ENCODE data around the gene ATP2A1. TPM values are rescaled to one million over a fixed set of nuclear protein-coding genes. Genes with fewer than 3 reads are reported as not detected.
"Not testable (repeated sequence)": the region's sequence is repeated elsewhere in the genome, so short reads cannot be mapped to it uniquely, and the experiment has no call there.

ATP2A1 gene
- total and polyA plus RNA-seq, 4 donors, result 0.34 to 0.92 (median 0.44) TPM

- 94 to 95% methylated on average over 6 of the region's 6 CpGs for WGBS, 2 donors
- no peak overlapping the region for H3K9ac ChIP-seq (ENCODE audit: insufficient read depth in 1 of 2, low read length in 2 of 2)
- no peak for DNase-seq
These were observed 5.8 kb downstream of the ATP2A1 start for GRCh38 chr16:28884045-28884444.

GRCh38 chr16:28886945-28887344 lies 8.7 kb downstream of the ATP2A1 start:
- TF ChIP-seq CTCF (IDR thresholded peaks at IDR 0.05; ENCODE audit: control extremely low read depth, extremely low read depth), result no peak
- 72 to 88% methylated on average over 10 of the region's 10 CpGs for WGBS, 2 donors

More at GRCh38 chr16:28884045-28884444, 5.8 kb downstream of the ATP2A1 start:
- no peak for TF ChIP-seq CTCF (IDR thresholded peaks at IDR 0.05; ENCODE audit: control extremely low read depth, extremely low read depth)
- Histone ChIP-seq H3K27ac (ENCODE audit: low read depth in 1 of 2, low read length in 1 of 2) (no peak overlapping the region), H3K4me3 (no peak overlapping the region), H3K9me3 (ENCODE audit: control insufficient read depth in 4 of 4, insufficient read depth in 3 of 4, low read length in 3 of 4) (no peaks in the 10 kb centered on the region), H3K36me3 (ENCODE audit: control insufficient read depth in 4 of 4, insufficient read depth in 4 of 4, low read length in 4 of 4) (no peaks in the 10 kb centered on the region), H3K4me1 (ENCODE audit: control insufficient read depth in 5 of 5, insufficient read depth in 5 of 5, low read length in 5 of 5) (peaks cover 0 to 17% (median 6%) of the 10 kb centered on the region in 5 donors), H3K27me3 (ENCODE audit: control insufficient read depth in 3 of 3, insufficient read depth in 3 of 3, low read length in 2 of 3) (peaks cover 0 to 9% (median 0%) of the 10 kb centered on the region in 3 donors)
- ATAC-seq (ENCODE audit: insufficient read depth, low FRiP score), result no peak

GRCh38 chr16:28890355-28890754 lies 12.1 kb downstream of the ATP2A1 start:
- H3K4me3 ChIP-seq; H3K27me3 ChIP-seq (ENCODE audit: control insufficient read depth in 3 of 3, insufficient read depth in 3 of 3, low read length in 2 of 3); H3K9me3 ChIP-seq (ENCODE audit: control insufficient read depth in 4 of 4, insufficient read depth in 3 of 4, low read length in 3 of 4); DNase-seq; H3K27ac ChIP-seq (ENCODE audit: low read depth in 1 of 2, low read length in 1 of 2); H3K4me1 ChIP-seq (ENCODE audit: control insufficient read depth in 5 of 5, insufficient read depth in 5 of 5, low read length in 5 of 5); ATAC-seq (ENCODE audit: insufficient read depth, low FRiP score); H3K9ac ChIP-seq (ENCODE audit: insufficient read depth in 1 of 2, low read length in 2 of 2); H3K36me3 ChIP-seq (ENCODE audit: control insufficient read depth in 4 of 4, insufficient read depth in 4 of 4, low read length in 4 of 4): not testable (repeated sequence)
- whole genome bisulfite sequencing, 2 donors, result 93 to 96% methylated on average over 5 of the region's 5 CpGs

More at GRCh38 chr16:28886945-28887344, 8.7 kb downstream of the ATP2A1 start:
- no peak for DNase-seq
- peaks cover 0 to 4% (median 0%) of the 10 kb centered on the region in 3 donors for H3K27me3 ChIP-seq (ENCODE audit: control insufficient read depth in 3 of 3, insufficient read depth in 3 of 3, low read length in 2 of 3)
- H3K4me3 ChIP-seq, result no peak overlapping the region
- no peaks in the 10 kb centered on the region for H3K9me3 ChIP-seq (ENCODE audit: control insufficient read depth in 4 of 4, insufficient read depth in 3 of 4, low read length in 3 of 4)
- ATAC-seq (ENCODE audit: insufficient read depth, low FRiP score), result no peak
- peaks cover 0 to 9% (median 0%) of the 10 kb centered on the region in 5 donors for H3K4me1 ChIP-seq (ENCODE audit: control insufficient read depth in 5 of 5, insufficient read depth in 5 of 5, low read length in 5 of 5)
- no peak overlapping the region for H3K9ac ChIP-seq (ENCODE audit: insufficient read depth in 1 of 2, low read length in 2 of 2)
- H3K27ac ChIP-seq (ENCODE audit: low read depth in 1 of 2, low read length in 1 of 2), result no peak overlapping the region
- no peaks in the 10 kb centered on the region for H3K36me3 ChIP-seq (ENCODE audit: control insufficient read depth in 4 of 4, insufficient read depth in 4 of 4, low read length in 4 of 4)

GRCh38 chr16:28891964-28892890 lies 13.9 kb downstream of the ATP2A1 start:
- no peaks in the 10 kb centered on the region for H3K4me1 ChIP-seq (ENCODE audit: control insufficient read depth in 5 of 5, insufficient read depth in 5 of 5, low read length in 5 of 5)
- no peaks in the 10 kb centered on the region for H3K27me3 ChIP-seq (ENCODE audit: control insufficient read depth in 3 of 3, insufficient read depth in 3 of 3, low read length in 2 of 3)
- no peak for DNase-seq
- no peaks in the 10 kb centered on the region for H3K36me3 ChIP-seq (ENCODE audit: control insufficient read depth in 4 of 4, insufficient read depth in 4 of 4, low read length in 4 of 4)
- no peak for ATAC-seq (ENCODE audit: insufficient read depth, low FRiP score)
- TF ChIP-seq CTCF (IDR thresholded peaks at IDR 0.05; ENCODE audit: control extremely low read depth, extremely low read depth), result no peak
- no peak overlapping the region for H3K27ac ChIP-seq (ENCODE audit: low read depth in 1 of 2, low read length in 1 of 2)
- H3K9me3 ChIP-seq (ENCODE audit: control insufficient read depth in 4 of 4, insufficient read depth in 3 of 4, low read length in 3 of 4), result no peaks in the 10 kb centered on the region
- WGBS, 2 donors, result 64 to 72% methylated on average over 14 of the region's 14 CpGs
- H3K4me3 ChIP-seq, result no peak overlapping the region
- H3K9ac ChIP-seq (ENCODE audit: insufficient read depth in 1 of 2, low read length in 2 of 2), result peak overlapping the region in 1 of 2 donors; percentile 25
